Activated CD8-positive, alpha-beta memory T cell treated with anti-CD3 and anti-CD28 coated beads, Interleukin-2, amount 10 ng/mL, durations not matched to agents 7 days and 5 days (primary cell): ENCODE results near the gene PABPN1L. TPM values are rescaled to one million over a fixed set of nuclear protein-coding genes. Genes with fewer than 3 reads are reported as not detected.

Experiments
- ATAC-seq: fragments of 150-1000 bp; cut with Tn5 transposase; one replicate; pipeline ENCODE4 v1.10.0; 2021; ENCODE audit warnings: moderate library complexity
- CTCF ChIA-PET: fragments of 350-600 bp; sonication (Branson Sonifier 250); formaldehyde crosslinking; loops from one replicate; lab custom pipeline; 2021; ENCODE audit warnings: antibody characterized with exemption; lab: Charles Lee
- DNase-seq: peaks from one replicate; pipeline ENCODE4 v3.0.0-alpha.2; 2020
- H3K27ac Mint-ChIP-seq: one replicate; pipeline ENCODE4 v1.8.0; 2021; ENCODE audit warnings: mild to moderate bottlenecking, mixed read lengths
- H3K27me3 Mint-ChIP-seq: one replicate; pipeline ENCODE4 v1.8.0; 2021; ENCODE audit warnings: mixed read lengths
- H3K36me3 Mint-ChIP-seq: one replicate; pipeline ENCODE4 v1.8.0; 2021; ENCODE audit warnings: mild to moderate bottlenecking, mixed read lengths
- H3K4me1 Mint-ChIP-seq: one replicate; pipeline ENCODE4 v1.8.0; 2021; ENCODE audit warnings: mixed read lengths
- H3K4me3 Mint-ChIP-seq: one replicate; pipeline ENCODE4 v1.8.0; 2021; ENCODE audit warnings: mild to moderate bottlenecking, moderate library complexity, mixed read lengths
- H3K9me3 Mint-ChIP-seq: one replicate; pipeline ENCODE4 v1.8.0; 2022; ENCODE audit warnings: low read depth, mixed read lengths
- total RNA-seq, 2 experiments: library from RNA; stranded (reverse); gene quantifications; one replicate each; pipeline ENCODE4 v1.2.3, GENCODE V29; 2021

PABPN1L gene
- total RNA-seq, 2 experiments from 2014 or later, result not detected

DNA sequence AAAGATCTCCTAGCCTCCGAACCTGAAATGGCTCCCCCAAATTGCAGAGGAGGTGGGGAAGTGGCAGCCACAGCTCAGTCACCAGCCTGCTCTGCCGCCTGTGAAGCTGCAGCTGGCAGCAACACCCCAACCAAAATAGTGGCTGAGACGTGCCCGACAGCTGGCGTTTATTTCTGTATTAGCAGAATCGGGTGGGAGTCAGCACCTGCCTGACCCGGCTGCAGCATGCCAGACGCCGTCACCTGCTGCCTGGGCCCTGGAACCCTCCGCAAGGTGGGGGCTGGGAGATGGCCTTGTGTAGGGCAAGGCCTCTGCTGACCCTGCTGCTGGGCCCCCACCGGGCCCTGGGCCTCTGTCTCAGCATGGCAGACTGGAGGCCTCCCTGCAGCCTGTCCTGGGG, 17.5 kb upstream of the PABPN1L start:
- ATAC-seq (no peak), DNase-seq (no peak)
- Mint-ChIP-seq H3K4me1 (no peaks in the 10 kb centered on the region), H3K36me3 (no peaks in the 10 kb centered on the region), H3K27me3 (no peaks in the 10 kb centered on the region), H3K4me3 (no peak overlapping the region), H3K9me3 (no peaks in the 10 kb centered on the region), H3K27ac (no peak overlapping the region)
- CTCF ChIA-PET, result no interaction called here

DNA sequence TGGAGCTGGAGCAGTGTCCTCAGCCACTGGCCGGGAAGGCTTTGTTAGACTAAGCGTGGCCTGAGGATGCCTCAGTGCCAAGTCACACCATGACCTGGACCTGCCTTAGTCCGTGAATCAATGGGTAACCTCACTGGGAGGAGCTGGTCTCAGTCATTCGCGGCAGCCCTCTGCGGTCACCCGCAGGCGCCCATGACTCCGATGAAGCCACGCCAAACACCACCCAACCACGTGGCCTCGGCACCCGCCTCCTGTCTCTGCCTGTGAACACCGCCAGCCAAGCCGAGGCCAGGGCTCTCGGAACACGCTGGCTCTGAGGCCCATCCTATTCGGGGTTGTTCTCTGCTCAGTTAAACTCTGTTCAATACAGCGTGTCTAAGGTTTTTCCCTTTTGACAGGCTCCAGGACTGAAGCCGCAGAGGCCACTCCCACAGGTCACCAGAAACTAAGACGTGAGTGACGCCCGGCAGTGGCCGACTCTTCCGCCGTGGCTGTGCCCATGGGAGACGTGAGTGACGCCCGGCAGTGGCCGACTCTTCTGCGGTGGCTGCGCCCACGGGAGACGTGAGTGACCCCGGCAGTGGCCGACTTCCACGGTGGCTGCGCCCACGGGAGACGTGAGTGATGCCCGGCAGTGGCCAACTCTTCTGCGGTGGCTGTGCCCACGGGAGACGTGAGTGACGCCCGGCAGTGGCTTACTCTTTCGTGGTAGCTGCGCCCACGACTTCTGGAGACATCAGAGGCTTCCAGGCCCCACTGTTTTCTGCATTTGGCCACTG, 16.8 kb upstream of the PABPN1L start:
- no peak overlapping the region for H3K27ac Mint-ChIP-seq
- H3K9me3 Mint-ChIP-seq, result no peaks in the 10 kb centered on the region
- CTCF ChIA-PET, result no interaction called here
- no peaks in the 10 kb centered on the region for H3K4me1 Mint-ChIP-seq
- H3K4me3 Mint-ChIP-seq, result no peak overlapping the region
- ATAC-seq (no peak), DNase-seq (no peak)
- no peaks in the 10 kb centered on the region for H3K27me3 Mint-ChIP-seq
- H3K36me3 Mint-ChIP-seq, result no peaks in the 10 kb centered on the region

- DNase-seq, result no peak
- CTCF ChIA-PET, result no interaction called here
- Mint-ChIP-seq H3K27me3 (no peaks in the 10 kb centered on the region), H3K9me3 (no peaks in the 10 kb centered on the region), H3K36me3 (no peaks in the 10 kb centered on the region), H3K27ac (no peak overlapping the region), H3K4me1 (no peaks in the 10 kb centered on the region), H3K4me3 (no peak overlapping the region)
- ATAC-seq, result no peak
Measured at GRCh38 chr16:88882358-88883030, 16.0 kb upstream of the PABPN1L start.

GRCh38 chr16:88881675-88882357, 15.4 kb upstream of the PABPN1L start:
- H3K4me3 Mint-ChIP-seq, result no peak overlapping the region
- no peaks in the 10 kb centered on the region for H3K27me3 Mint-ChIP-seq
- no peak overlapping the region for H3K27ac Mint-ChIP-seq
- H3K9me3 Mint-ChIP-seq, result no peaks in the 10 kb centered on the region
- no peaks in the 10 kb centered on the region for H3K4me1 Mint-ChIP-seq
- CTCF ChIA-PET, result no interaction called here
- ATAC-seq (no peak), DNase-seq (no peak)
- H3K36me3 Mint-ChIP-seq, result no peaks in the 10 kb centered on the region

DNA sequence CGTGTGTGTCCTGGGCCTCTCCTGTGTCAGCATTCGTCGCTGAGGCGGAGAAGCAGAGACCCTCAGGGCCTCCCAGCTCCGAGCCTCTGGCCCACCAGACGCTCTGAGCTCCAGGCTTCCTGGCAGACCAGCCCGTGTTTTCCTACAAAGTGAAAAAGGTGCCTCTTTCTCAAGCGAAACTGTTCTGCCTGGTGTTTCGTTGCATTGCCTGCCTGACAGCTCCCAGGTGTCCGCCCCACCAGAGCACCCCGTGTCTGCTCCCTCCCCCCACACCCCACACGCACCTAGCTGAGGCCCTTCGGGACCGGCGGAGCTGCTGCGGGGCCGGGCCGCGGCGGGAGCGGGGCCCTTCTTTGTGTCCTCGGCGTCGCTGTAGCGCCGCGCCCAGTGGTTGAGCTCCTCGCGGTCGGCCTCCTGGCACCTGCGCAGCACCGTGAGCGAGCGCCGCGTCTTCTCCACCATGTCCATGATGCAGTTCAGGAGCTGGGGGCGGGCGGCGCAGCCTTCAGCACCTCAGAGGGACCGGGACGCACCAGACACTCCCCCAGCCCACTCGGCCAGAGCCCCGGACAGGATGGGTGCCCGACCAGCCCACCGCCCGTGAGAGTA, 14.7 kb upstream of the PABPN1L start:
- Mint-ChIP-seq H3K9me3 (no peaks in the 10 kb centered on the region), H3K27ac (no peak overlapping the region), H3K36me3 (no peaks in the 10 kb centered on the region), H3K27me3 (no peaks in the 10 kb centered on the region), H3K4me1 (no peaks in the 10 kb centered on the region), H3K4me3 (no peak overlapping the region)
- DNase-seq, result no peak
- CTCF ChIA-PET, result no interaction called here
- ATAC-seq, result no peak

GRCh38 chr16:88880226-88881006, 14.0 kb upstream of the PABPN1L start:
- H3K36me3 Mint-ChIP-seq, result no peaks in the 10 kb centered on the region
- H3K4me3 Mint-ChIP-seq, result no peak overlapping the region
- no peaks in the 10 kb centered on the region for H3K4me1 Mint-ChIP-seq
- H3K9me3 Mint-ChIP-seq, result no peaks in the 10 kb centered on the region
- no peaks in the 10 kb centered on the region for H3K27me3 Mint-ChIP-seq
- ATAC-seq (no peak), DNase-seq (no peak)
- CTCF ChIA-PET, result no interaction called here
- no peak overlapping the region for H3K27ac Mint-ChIP-seq

GRCh38 chr16:88879788-88880055, 13.3 kb upstream of the PABPN1L start:
- DNase-seq, result no peak
- Mint-ChIP-seq H3K4me1 (no peaks in the 10 kb centered on the region), H3K4me3 (no peak overlapping the region), H3K27ac (no peak overlapping the region), H3K36me3 (no peaks in the 10 kb centered on the region), H3K9me3 (no peaks in the 10 kb centered on the region), H3K27me3 (no peaks in the 10 kb centered on the region)
- CTCF ChIA-PET, result no interaction called here
- no peak for ATAC-seq

- Mint-ChIP-seq H3K9me3 (no peaks in the 10 kb centered on the region), H3K4me1 (no peaks in the 10 kb centered on the region), H3K4me3 (no peak overlapping the region), H3K27me3 (no peaks in the 10 kb centered on the region), H3K27ac (no peak overlapping the region), H3K36me3 (no peaks in the 10 kb centered on the region)
- no peak for ATAC-seq
- DNase-seq, result no peak
- CTCF ChIA-PET, result no interaction called here
Measured at GRCh38 chr16:88878967-88879787, 12.7 kb upstream of the PABPN1L start.

DNA sequence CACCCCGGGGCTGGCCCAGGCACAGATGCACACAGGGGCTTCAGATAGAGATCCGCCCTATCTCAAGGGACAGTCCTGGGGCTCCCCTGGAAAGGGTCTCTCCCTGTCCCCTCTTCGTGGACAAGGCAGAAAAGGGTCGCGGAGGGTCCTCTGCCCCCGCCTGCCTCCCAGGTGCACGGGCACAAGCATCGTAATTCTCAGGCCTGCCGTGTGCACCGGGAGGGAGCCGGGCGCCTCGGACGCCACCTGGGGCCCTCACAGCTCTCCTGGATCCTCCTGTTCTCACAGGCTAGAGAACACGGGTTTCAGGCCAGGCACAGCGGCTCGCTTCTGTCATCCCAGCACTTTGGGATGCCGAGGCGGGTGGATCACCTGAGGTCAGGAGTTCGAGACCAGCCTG, 11.9 kb upstream of the PABPN1L start:
- Mint-ChIP-seq H3K36me3 (no peaks in the 10 kb centered on the region), H3K9me3 (no peaks in the 10 kb centered on the region), H3K4me3 (no peak overlapping the region), H3K4me1 (no peaks in the 10 kb centered on the region), H3K27me3 (no peaks in the 10 kb centered on the region), H3K27ac (no peak overlapping the region)
- ATAC-seq (no peak), DNase-seq (no peak)
- CTCF ChIA-PET, result no interaction called here

DNA sequence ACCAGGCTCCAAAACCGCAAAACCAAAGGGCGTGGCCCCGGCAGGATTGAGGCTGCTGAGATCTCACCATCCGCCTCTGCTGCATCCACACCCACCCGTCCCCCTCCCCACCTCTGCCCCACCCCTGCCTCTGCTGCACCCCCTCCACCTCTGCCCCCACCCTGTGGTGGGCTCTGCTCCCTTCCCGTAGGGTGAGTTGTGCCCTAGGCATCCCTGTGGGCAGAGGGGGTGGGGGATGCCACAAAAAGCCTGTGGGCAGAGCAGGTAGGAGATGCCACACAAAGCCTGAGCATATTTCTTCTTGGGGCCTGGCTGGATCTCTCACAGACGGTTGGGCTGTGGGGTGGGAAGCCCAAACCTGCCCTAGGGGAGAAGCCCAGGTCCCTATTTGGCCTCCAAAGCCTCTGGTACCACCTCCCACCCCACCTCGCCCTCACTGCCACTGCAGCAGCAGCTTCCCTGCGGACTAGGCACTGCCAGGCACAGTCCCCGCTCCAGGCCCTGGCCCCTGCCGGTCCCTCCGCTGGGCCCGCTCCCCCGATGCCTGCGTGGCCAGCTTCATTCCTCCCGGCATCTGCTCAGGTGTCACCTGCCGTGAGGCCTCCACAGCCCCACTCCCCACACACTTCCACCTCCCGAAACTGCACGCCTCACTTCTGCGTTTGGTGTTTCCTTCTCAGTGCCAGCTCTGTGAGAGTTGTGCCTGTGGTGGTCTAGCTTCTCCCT, 11.3 kb upstream of the PABPN1L start:
- DNase-seq (no peak), ATAC-seq (no peak)
- no peaks in the 10 kb centered on the region for H3K27me3 Mint-ChIP-seq
- H3K36me3 Mint-ChIP-seq, result no peaks in the 10 kb centered on the region
- no peak overlapping the region for H3K4me3 Mint-ChIP-seq
- H3K9me3 Mint-ChIP-seq, result no peaks in the 10 kb centered on the region
- CTCF ChIA-PET, result no interaction called here
- H3K4me1 Mint-ChIP-seq, result no peaks in the 10 kb centered on the region
- no peak overlapping the region for H3K27ac Mint-ChIP-seq

DNA sequence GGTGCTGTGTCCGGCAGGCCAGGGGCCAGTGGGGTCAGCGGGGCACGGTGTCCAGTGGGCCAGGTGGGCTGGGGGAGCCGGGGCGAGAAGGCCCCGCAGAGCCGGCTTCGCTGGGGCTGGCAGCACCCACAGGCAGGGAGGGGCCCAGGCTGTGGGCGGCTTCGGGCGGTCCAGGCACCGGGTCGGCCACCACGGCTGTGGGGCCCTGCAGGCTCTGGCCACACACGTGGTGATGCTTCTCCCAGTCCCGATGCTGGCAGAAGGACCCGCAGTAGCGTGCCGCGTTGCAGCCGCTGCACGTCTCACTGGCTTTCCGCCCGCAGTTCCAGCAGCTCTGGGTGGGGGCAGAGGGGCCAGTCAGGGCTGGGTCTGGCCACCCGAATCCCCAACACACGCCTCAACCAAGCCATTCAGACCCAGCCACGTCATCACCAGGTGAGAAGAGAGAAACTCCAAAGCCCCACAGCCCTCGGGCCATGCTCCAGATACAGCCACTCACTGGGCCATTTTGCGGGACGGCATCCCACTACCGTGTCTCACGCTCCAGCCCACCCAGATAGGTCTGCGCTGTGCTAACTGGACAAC, 10.6 kb upstream of the PABPN1L start:
- Mint-ChIP-seq H3K4me3 (no peak overlapping the region), H3K9me3 (no peaks in the 10 kb centered on the region), H3K27ac (no peak overlapping the region), H3K36me3 (no peaks in the 10 kb centered on the region), H3K27me3 (no peaks in the 10 kb centered on the region), H3K4me1 (no peaks in the 10 kb centered on the region)
- CTCF ChIA-PET, result no interaction called here
- ATAC-seq, result no peak
- DNase-seq, result no peak

DNA sequence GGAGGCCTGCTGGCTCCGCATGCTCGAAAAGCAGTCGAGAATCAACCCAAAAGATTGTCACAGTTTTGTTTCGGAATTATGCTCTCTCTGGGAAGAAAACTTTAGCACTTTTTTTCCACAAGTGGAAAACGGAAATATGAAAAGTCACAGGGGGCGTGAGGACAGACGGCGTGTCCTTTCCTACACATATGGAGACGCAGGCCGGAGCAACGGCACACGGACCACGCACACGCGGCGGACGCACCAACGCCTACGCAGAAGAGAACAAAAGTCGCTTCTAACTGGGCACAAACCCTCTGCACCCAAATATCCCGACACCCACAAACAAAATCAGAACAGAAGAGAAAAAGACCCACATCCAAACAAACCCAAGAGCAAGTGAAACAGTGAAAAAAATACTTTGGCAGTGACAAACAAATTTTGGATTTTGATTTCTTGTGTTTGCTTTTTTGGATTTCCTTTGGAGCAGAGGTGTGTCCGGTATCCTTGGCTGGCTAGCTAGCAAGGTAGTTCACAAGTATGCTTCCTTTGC, 9.3 kb upstream of the PABPN1L start:
- no peak for ATAC-seq
- CTCF ChIA-PET, result interaction anchor here (1.2 kb wide), 1 partner anchor 18 kb away, joined by 7 read pairs; the partner anchor contains the start of genes GALNS and TRAPPC2L
- no peak for DNase-seq
- H3K4me1 Mint-ChIP-seq, result no peaks in the 10 kb centered on the region
- no peaks in the 10 kb centered on the region for H3K36me3 Mint-ChIP-seq
- no peak overlapping the region for H3K27ac Mint-ChIP-seq
- H3K9me3 Mint-ChIP-seq, result no peaks in the 10 kb centered on the region
- peaks cover 6% of the 10 kb centered on the region for H3K27me3 Mint-ChIP-seq
- H3K4me3 Mint-ChIP-seq, result no peak overlapping the region
